CD4-positive, CD25-positive, alpha-beta regulatory T cell (primary cell): ENCODE data around the gene FNDC5. TPM values are rescaled to one million over a fixed set of nuclear protein-coding genes. Genes with fewer than 3 reads are reported as not detected.
"Not testable (repeated sequence)": the region's sequence is repeated elsewhere in the genome, so short reads cannot be mapped to it uniquely, and the experiment has no call there.

ENCODE experiments used
- ATAC-seq, 2 donors: fragments of 150-1000 bp; cut with Tn5 transposase; one replicate each; pipeline ENCODE4 v1.10.0; 2021; ENCODE audit warnings: low read depth in 2 of 2, moderate number of reproducible peaks in 2 of 2, moderate library complexity in 1 of 2
- DNase-seq, 3 donors: peaks; one replicate each; pipeline versions ENCODE4 v3.0.0 to v3.0.0-alpha.2; 2012 to 2022; ENCODE audit warnings: mixed read lengths in 1 of 3
- H3K27ac ChIP-seq: one replicate; pipeline ENCODE4 v1.7.0; 2013; ENCODE audit warnings: mild to moderate bottlenecking, low read length; ENCODE audit not compliant: insufficient read depth, poor library complexity, severe bottlenecking
- H3K27me3 ChIP-seq: one replicate; pipeline ENCODE4 v1.7.0; 2013; ENCODE audit warnings: low read length; ENCODE audit not compliant: control insufficient read depth, insufficient read depth
- H3K36me3 ChIP-seq: one replicate; pipeline ENCODE4 v1.7.0; 2013; ENCODE audit warnings: mild to moderate bottlenecking, low read length, moderate library complexity; ENCODE audit not compliant: control insufficient read depth, insufficient read depth
- H3K4me1 ChIP-seq: 2 replicates; pipeline ENCODE4 v1.7.0; 2013; ENCODE audit warnings: mild to moderate bottlenecking, low read length; ENCODE audit not compliant: insufficient read depth, control insufficient read depth, poor library complexity, severe bottlenecking
- H3K4me3 ChIP-seq: one replicate; pipeline ENCODE4 v1.7.0; 2013; ENCODE audit warnings: low read depth, mild to moderate bottlenecking, low read length, moderate library complexity
- H3K9me3 ChIP-seq, 2 experiments: 1 replicate in 1 of 2; 2 replicates in 1 of 2; pipeline ENCODE4 v1.7.0; 2013; ENCODE audit warnings: low read length in 2 of 2, mild to moderate bottlenecking in 1 of 2, moderate library complexity in 1 of 2; ENCODE audit not compliant: control insufficient read depth in 2 of 2
- H3K27ac Mint-ChIP-seq, 3 donors: one replicate each; pipeline ENCODE4 v1.8.0; 2020 to 2022; ENCODE audit warnings: mild to moderate bottlenecking in 3 of 3, mixed read lengths in 3 of 3, moderate library complexity in 2 of 3
- H3K27me3 Mint-ChIP-seq: one replicate; pipeline ENCODE4 v1.8.0; 2022; ENCODE audit warnings: mild to moderate bottlenecking, mixed read lengths
- H3K36me3 Mint-ChIP-seq: one replicate; pipeline ENCODE4 v1.8.0; 2020; ENCODE audit warnings: mixed read lengths
- H3K4me1 Mint-ChIP-seq, 4 donors: one replicate each; pipeline ENCODE4 v1.8.0; 2020 to 2022; ENCODE audit warnings: mixed read lengths in 4 of 4, mild to moderate bottlenecking in 1 of 4
- H3K4me3 Mint-ChIP-seq, 4 donors: one replicate each; pipeline ENCODE4 v1.8.0; 2020 to 2022; ENCODE audit warnings: mild to moderate bottlenecking in 4 of 4, mixed read lengths in 4 of 4, moderate library complexity in 3 of 4
- H3K9me3 Mint-ChIP-seq, 7 donors: one replicate each; pipeline ENCODE4 v1.8.0; 2020 to 2022; ENCODE audit warnings: mixed read lengths in 7 of 7, mild to moderate bottlenecking in 3 of 7, moderate library complexity in 2 of 7
- polyA plus RNA-seq, 4 donors: library from polyadenylated mRNA; unstranded; fragments of 300-500 nt; fragmentation: Illumina TruSeq; gene quantifications; one replicate each; pipeline ENCODE4 v1.2.3, GENCODE V29; 2021
- total RNA-seq: library from RNA; stranded (reverse); gene quantifications from one replicate; pipeline ENCODE4 v1.2.3, GENCODE V29; 2022

Gene FNDC5
- total and polyA plus RNA-seq, 5 donors from 2014 or later: not detected

DNA sequence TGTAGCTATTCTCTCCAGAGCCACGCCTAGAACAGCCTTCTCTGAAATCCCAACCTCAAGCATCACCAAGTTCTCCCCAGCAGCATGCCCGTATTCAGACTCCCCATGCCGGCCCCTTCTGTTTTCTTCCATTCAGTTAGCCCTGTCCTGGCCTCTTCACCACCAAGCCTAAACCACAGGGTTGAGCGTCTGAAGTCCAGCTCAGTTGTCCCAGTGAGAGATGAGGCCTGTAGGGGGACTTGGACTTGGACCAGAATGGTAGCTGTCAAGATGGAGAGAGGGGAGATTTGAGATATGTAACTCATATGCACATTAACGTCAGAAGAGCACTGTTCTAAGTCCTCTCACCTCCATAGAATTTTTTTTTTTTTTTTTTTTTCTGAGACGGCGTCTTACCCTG, 35.9 kb upstream of the FNDC5 start:
- Mint-ChIP-seq H3K27me3 (peaks cover 41% of the 10 kb centered on the region), H3K4me3 (no peak overlapping the region), H3K4me1 (peaks cover 0 to 5% (median 0%) of the 10 kb centered on the region in 4 donors), H3K27ac (no peak overlapping the region), H3K36me3 (no peaks in the 10 kb centered on the region), H3K9me3 (peaks cover 0 to 2% (median 0%) of the 10 kb centered on the region in 7 donors)
- H3K27me3 ChIP-seq: peaks cover 10% of the 10 kb centered on the region
- H3K4me1 ChIP-seq: peaks cover 2% of the 10 kb centered on the region
- H3K27ac ChIP-seq: no peak overlapping the region
- no peaks in the 10 kb centered on the region for H3K9me3 ChIP-seq
- H3K4me3 ChIP-seq: no peak overlapping the region
- DNase-seq (no peak), ATAC-seq (no peak)
- H3K36me3 ChIP-seq: no peaks in the 10 kb centered on the region

DNA sequence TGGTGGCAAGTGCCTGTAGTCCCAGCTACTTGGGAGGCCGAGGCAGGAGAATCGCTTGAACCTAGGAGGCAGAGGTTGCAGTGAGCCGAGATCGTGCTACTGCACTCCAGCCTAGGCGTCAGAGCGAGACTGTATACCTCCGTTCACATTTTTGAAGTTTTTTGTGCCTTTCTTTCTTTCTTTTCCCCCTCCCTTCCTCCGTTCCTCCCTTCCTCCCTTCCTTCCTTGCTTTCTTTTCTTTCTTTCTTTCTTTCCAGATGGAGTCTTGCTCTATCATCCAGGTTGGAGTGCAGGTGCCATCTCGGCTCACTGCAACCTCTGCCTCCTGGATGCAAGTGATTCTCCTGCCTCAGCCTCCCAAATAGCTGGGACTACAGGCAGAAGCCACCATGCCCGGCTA, 34.9 kb upstream of the FNDC5 start:
- H3K27me3 Mint-ChIP-seq: peaks cover 47% of the 10 kb centered on the region
- H3K4me3 ChIP-seq, H3K36me3 Mint-ChIP-seq, H3K36me3 ChIP-seq, H3K27ac Mint-ChIP-seq, DNase-seq, H3K9me3 Mint-ChIP-seq, ATAC-seq, H3K27ac ChIP-seq, H3K9me3 ChIP-seq, H3K4me3 Mint-ChIP-seq, H3K4me1 ChIP-seq, H3K4me1 Mint-ChIP-seq: not testable (repeated sequence)
- peaks cover 10% of the 10 kb centered on the region for H3K27me3 ChIP-seq

DNA sequence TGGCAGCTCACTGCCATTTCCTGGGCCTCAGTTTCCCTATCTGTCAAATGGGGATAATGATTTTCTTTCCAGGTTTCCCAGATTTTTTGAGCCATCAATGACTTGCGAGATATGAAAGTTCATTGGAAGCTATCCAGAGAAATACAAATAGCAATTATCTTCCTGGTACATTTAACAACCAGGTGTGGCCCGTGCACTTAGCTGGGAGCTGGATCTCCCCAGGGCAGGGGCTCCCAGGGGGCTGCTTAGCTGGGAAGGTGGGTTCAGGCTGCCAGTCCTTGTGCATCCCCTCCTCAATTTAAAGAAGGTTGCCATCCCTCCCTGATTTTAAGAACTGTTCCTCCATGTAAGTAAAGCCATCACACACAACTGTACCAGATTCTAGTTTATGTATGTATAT, 34.1 kb upstream of the FNDC5 start:
- peaks cover 10% of the 10 kb centered on the region for H3K4me1 ChIP-seq
- DNase-seq (no peak), ATAC-seq (no peak)
- Mint-ChIP-seq H3K9me3 (no peaks in the 10 kb centered on the region), H3K27me3 (peaks cover 49% of the 10 kb centered on the region), H3K36me3 (no peaks in the 10 kb centered on the region), H3K27ac (no peak overlapping the region), H3K4me1 (peaks cover 0 to 9% (median 3%) of the 10 kb centered on the region in 4 donors), H3K4me3 (peak overlapping the region in 1 of 4 donors; percentile 12)
- no peaks in the 10 kb centered on the region for H3K36me3 ChIP-seq
- no peaks in the 10 kb centered on the region for H3K9me3 ChIP-seq
- no peak overlapping the region for H3K4me3 ChIP-seq
- H3K27me3 ChIP-seq: peaks cover 12% of the 10 kb centered on the region
- H3K27ac ChIP-seq: no peak overlapping the region

DNA sequence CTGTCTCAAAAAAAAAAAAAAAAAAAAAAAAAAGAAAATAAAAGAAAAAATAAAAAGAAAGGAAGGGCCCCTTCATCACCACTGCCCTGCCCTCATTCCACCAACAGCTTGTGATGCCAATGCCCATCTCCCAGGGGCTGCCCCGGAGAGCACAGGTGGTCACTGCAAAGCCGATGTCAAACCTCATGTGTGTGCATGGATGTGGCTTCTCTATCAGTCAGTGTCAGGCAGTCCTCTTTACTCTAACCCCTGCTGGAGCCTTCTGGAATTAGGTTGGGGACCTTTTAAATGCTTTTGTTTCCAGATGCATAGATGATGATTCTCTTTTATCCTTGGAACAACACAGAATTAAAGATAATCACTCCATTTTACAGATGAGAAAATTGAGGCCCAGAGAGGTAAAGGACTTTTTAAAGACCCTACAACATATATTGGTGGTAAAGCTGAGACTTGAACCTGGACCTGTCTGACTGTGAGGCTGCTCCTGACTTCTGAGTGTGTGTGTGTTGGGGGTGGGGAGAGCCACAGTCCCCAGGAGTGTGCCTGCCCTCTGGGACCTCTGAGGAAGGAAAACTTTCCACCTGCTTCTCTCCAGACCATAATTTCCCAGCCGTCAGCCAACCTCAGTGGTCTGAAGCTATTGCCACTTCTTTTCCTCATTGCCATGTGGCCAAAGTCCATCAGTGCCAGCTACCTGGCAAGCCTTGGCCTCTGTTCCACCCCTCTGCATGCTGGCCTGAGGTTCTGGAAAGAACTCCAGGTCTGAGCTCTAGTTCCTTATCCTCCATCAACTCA, 33.5 kb upstream of the FNDC5 start:
- Mint-ChIP-seq H3K4me3 (no peak overlapping the region), H3K27me3 (peaks cover 54% of the 10 kb centered on the region), H3K9me3 (no peaks in the 10 kb centered on the region), H3K4me1 (peaks cover 0 to 9% (median 3%) of the 10 kb centered on the region in 4 donors), H3K27ac (no peak overlapping the region), H3K36me3 (no peaks in the 10 kb centered on the region)
- Histone ChIP-seq H3K9me3 (no peaks in the 10 kb centered on the region), H3K27ac (no peak overlapping the region), H3K27me3 (peaks cover 12% of the 10 kb centered on the region), H3K4me1 (peaks cover 10% of the 10 kb centered on the region), H3K36me3 (no peaks in the 10 kb centered on the region), H3K4me3 (no peak overlapping the region)
- no peak for DNase-seq
- no peak for ATAC-seq

DNA sequence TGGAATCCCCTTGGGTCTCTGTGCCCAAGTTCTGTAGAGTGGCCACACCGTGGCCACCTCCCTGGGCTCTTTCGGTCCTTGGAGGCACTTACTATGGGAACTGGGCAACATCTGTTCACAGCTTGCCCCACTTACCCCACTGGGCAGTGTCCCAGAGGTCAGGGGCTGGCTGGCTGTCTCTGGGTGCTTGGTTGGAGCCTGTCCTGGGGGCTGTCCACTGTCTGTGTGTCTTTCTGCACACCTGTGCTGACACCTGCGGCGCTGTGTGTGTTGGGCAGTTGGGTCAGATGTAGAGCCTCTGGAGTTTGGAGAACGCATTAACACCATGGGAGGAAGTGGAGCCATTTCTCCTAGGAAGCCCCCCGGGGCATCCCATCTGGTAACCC, 31.8 kb upstream of the FNDC5 start:
- no peaks in the 10 kb centered on the region for H3K36me3 ChIP-seq
- H3K4me1 ChIP-seq: peaks cover 10% of the 10 kb centered on the region
- Mint-ChIP-seq H3K4me1 (peaks cover 0 to 9% (median 3%) of the 10 kb centered on the region in 4 donors), H3K27ac (peak overlapping the region in 1 of 3 donors; percentile 70), H3K4me3 (peak overlapping the region in 2 of 4 donors; percentile 66 to 68), H3K9me3 (no peaks in the 10 kb centered on the region), H3K36me3 (no peaks in the 10 kb centered on the region), H3K27me3 (peaks cover 69% of the 10 kb centered on the region)
- DNase-seq (no peak), ATAC-seq (no peak)
- H3K9me3 ChIP-seq: no peaks in the 10 kb centered on the region
- H3K4me3 ChIP-seq: no peak overlapping the region
- H3K27me3 ChIP-seq: peaks cover 14% of the 10 kb centered on the region
- no peak overlapping the region for H3K27ac ChIP-seq

DNA sequence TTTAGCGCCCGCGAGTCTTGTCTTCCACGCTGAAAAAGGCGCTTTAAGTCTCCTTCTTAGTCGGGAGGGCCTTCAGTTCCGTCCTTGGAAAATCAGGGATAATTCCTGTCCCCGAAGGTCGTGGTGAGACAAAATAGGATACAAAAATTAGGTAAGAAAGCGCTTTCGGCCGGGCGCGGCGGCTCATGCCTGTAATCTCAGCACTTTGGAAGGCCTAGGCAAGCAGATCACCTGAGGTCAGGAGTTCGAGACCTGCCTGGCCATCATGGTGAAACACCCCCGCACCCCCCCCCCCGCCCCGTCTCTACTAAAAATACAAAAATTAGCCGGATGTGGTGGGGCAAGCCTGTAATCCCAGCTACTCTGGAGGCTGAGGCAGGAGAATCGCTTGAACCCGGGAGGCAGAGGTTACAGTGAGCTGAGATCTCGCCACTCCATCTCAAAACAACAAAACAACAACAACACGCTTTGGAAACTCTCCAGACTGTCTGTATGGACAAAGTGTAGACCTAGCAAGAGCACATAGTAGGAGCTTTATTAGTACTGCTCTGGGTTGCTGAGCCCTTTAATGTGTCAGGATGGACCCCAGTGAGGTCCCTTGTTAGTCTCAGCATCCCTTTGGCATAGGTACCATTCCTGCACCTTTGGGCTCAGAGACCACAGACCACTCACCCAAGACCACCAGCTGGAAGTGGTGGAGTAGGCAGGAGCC, 31.3 kb upstream of the FNDC5 start:
- Mint-ChIP-seq H3K27me3 (peaks cover 73% of the 10 kb centered on the region), H3K4me3 (peak overlapping the region in 3 of 4 donors; percentile 15 to 81 (median 66)), H3K9me3 (no peaks in the 10 kb centered on the region), H3K36me3 (no peaks in the 10 kb centered on the region), H3K27ac (no peak overlapping the region), H3K4me1 (peaks cover 0 to 9% (median 3%) of the 10 kb centered on the region in 4 donors)
- no peak for ATAC-seq
- Histone ChIP-seq H3K27ac (no peak overlapping the region), H3K4me3 (no peak overlapping the region), H3K27me3 (peaks cover 11% of the 10 kb centered on the region), H3K4me1 (peaks cover 10% of the 10 kb centered on the region), H3K9me3 (no peaks in the 10 kb centered on the region), H3K36me3 (no peaks in the 10 kb centered on the region)
- no peak for DNase-seq

DNA sequence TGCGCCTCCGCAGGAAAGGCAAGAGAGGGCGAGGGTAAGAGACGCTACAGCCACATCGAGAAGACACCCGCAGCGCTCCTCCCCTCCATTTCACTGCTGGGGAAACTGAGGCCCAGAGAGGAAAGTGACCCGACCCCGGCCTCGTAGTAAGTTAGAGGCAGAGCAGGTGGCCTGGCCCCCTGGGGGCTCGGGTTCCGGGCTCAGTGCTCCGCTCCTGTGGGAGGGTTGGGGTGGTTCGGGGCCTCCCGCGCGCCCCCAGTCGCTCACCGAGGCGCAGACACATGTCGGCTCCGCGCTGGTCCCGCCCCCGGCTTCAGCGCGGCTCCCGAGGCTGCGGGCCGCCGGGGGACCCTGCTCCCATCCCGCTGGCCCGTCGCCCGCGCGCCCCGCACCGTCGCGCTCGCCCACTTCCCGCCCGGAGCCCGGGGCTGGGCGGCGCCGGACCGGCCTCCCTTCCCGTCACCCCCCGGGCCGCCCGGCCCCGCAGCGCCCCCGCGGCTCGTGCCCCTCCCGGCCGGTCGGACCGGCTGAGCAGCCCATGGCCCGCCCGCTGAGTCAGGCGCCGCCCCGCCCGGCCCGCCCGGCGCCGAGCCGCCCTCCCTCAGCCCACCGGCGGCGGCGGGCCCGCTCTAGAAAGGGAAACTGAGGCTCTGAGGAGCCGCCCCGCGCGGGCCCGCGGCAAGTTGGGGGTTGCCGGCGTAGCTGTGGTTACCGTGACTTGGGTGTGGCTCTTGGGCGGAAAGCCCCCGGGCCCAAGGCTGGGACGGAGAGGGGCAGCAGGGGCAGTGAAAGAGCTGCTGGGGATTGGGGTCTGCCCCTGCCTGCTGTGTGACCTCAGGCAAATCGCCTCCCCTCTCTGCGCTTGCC, 30.5 kb upstream of the FNDC5 start, which contains the start of gene TMEM54:
TMEM54 (minus strand) TSS at position 434 of the 867 bp plus-strand sequence; CDS start at position 283, 151 bp downstream.
- Mint-ChIP-seq H3K27me3 (peaks cover 80% of the 10 kb centered on the region), H3K36me3 (no peaks in the 10 kb centered on the region), H3K4me1 (peaks cover 0 to 9% (median 4%) of the 10 kb centered on the region in 4 donors), H3K4me3 (peak within 1 kb of the TSS in 3 of 4 donors; percentile 66 to 81 (median 68)), H3K27ac (no peak within 1 kb of the TSS), H3K9me3 (no peaks in the 10 kb centered on the region)
- no peaks in the 10 kb centered on the region for H3K9me3 ChIP-seq
- H3K36me3 ChIP-seq: no peaks in the 10 kb centered on the region
- H3K4me3 ChIP-seq: no peak within 1 kb of the TSS
- DNase-seq (no peak), ATAC-seq (peak in 1 of 2 donors; percentile 22)
- no peak within 1 kb of the TSS for H3K27ac ChIP-seq
- peaks cover 11% of the 10 kb centered on the region for H3K27me3 ChIP-seq
- peaks cover 10% of the 10 kb centered on the region for H3K4me1 ChIP-seq
